Right hindlimb (tissue), 1 donor: ENCODE data around the gene ANP32B.
A peak's percentile ranks its signal among the peaks of the same experiment; 100 is the strongest.
"Not testable (repeated sequence)": the region's sequence is repeated elsewhere in the genome, so short reads cannot be mapped to it uniquely, and the experiment has no call there.

Experiments
- DNase-seq: peaks from one replicate; pipeline ENCODE4 v3.0.0-alpha.2; 2018

Gene ANP32B

GRCh38 chr9:97964901-97965300, 18.2 kb upstream of the ANP32B start:
- no peak for DNase-seq

GRCh38 chr9:97966493-97966892, 16.6 kb upstream of the ANP32B start:
- no peak for DNase-seq

GRCh38 chr9:97969014-97969413, 14.1 kb upstream of the ANP32B start:
- DNase-seq, result no peak

GRCh38 chr9:97970165-97970564, 13.0 kb upstream of the ANP32B start:
- DNase-seq, result no peak

GRCh38 chr9:97972753-97973152, 10.4 kb upstream of the ANP32B start:
- DNase-seq, result no peak

GRCh38 chr9:97975376-97975775, 7.8 kb upstream of the ANP32B start:
- DNase-seq, result no peak

- DNase-seq, result not testable (repeated sequence)
Observed at GRCh38 chr9:97976633-97977032, 6.5 kb upstream of the ANP32B start.

GRCh38 chr9:97978371-97979130, 4.6 kb upstream of the ANP32B start:
- DNase-seq, result no peak

GRCh38 chr9:97979788-97980478, 3.2 kb upstream of the ANP32B start:
- DNase-seq, result no peak

- DNase-seq, result no peak
Observed at GRCh38 chr9:97980479-97980803, 2.7 kb upstream of the ANP32B start.

- DNase-seq, result peak; percentile 53
Observed at GRCh38 chr9:97980918-97981845, 2.0 kb upstream of the ANP32B start.

- DNase-seq, result no peak
Observed at GRCh38 chr9:97981846-97982682, 1.1 kb upstream of the ANP32B start.

- no peak for DNase-seq
Observed at GRCh38 chr9:97983589-97984187, 547 bp downstream of the ANP32B start.

- DNase-seq, result peak; percentile 84
Observed at GRCh38 chr9:97984188-97985057, 1.3 kb downstream of the ANP32B start.

GRCh38 chr9:97985058-97985861, 2.1 kb downstream of the ANP32B start:
- peak; percentile 58 for DNase-seq

- DNase-seq, result no peak
Observed at GRCh38 chr9:97987487-97987886, 4.3 kb downstream of the ANP32B start.

GRCh38 chr9:97990259-97990658, 7.1 kb downstream of the ANP32B start:
- no peak for DNase-seq

GRCh38 chr9:97991818-97992217, 8.7 kb downstream of the ANP32B start:
- DNase-seq, result no peak

GRCh38 chr9:97992219-97992618, 9.1 kb downstream of the ANP32B start:
- no peak for DNase-seq

GRCh38 chr9:97993000-97993399, 9.9 kb downstream of the ANP32B start:
- no peak for DNase-seq
